ENCODE data around the gene CYP27B1. TPM values are rescaled to one million over a fixed set of nuclear protein-coding genes. Genes with fewer than 3 reads are reported as not detected.
"Not testable (repeated sequence)": the region's sequence is repeated elsewhere in the genome, so short reads cannot be mapped to it uniquely, and the experiment has no call there.

Gene CYP27B1
- total RNA-seq, 1 donor from 2014 or later: not detected

DNA sequence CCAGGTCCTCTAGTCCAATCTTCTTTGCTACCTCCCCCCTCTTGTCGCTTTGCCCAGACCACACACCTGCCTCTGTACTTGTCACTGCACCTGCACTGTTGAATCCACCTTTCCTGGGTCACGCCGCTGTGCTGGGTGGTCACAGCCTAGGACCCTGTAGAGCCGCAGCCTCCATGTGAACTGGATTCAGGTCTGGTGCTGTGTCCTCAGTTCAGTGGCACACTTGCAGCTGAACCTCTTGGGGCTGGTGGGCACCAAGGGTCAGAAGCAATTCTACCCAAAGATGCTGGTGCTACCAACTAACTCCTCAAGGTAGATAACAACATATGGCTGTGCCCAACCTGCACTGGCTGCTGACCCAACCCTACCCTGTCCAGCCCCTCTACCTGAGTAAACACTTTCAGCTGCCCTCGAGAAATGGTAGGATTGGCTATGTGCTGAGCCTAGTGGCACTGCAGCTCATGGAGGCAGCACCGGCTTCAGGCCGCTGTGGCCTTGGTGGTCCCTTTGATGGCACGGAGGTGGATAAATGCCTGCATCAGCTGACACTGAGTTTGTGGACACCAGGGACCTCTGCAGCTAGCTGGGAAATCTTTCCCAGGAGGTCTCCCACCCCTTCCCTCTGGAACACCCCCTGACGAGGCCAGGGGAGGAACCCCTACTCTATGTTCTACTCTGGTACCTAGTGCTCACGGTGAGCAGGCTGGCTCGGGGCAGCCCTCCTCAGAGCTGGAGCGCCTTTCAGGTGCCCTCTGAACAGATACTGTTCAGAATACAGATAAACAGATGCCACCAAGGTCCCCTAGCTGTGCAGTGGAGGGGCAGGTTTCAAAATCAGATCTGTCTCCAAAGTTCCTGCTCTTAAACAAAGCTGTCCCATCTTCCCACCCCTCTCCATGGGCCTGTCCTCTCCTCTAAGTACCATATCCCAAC is 42.6 kb downstream of the CYP27B1 start:
- H3K36me3 ChIP-seq: peaks cover 23 to 25% of the 10 kb centered on the region in 2 donors
- peaks cover 0 to 12% of the 10 kb centered on the region in 2 donors for H3K4me1 ChIP-seq
- TF ChIP-seq CTCF (IDR thresholded peaks at IDR 0.05): no peak
- DNase-seq (ENCODE audit: low spot score in 2 of 2): no peak
- peaks cover 3% of the 10 kb centered on the region for H3K27me3 ChIP-seq
- no peak overlapping the region for H3K4me3 ChIP-seq
- intact Hi-C loops (cut with DNase I): no loop called here
- H3K9me3 ChIP-seq: no peaks in the 10 kb centered on the region
- no peak overlapping the region for H3K27ac ChIP-seq

DNA sequence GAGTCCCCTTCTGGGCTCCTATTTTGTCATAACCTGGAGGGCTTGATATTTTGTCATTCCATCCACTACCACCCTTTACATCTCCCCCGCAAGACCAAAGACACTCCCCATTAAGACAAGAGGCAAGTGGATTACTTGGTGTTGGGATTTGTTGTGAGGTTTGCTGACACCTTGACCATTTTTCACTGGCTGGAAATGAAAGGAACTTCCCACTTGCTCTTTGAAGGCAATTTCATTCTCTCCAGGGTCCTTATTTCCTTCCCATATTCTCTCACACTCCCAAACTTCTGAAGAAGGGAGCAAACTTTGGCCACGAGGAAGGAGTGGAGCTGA is 43.3 kb downstream of the CYP27B1 start:
- TF ChIP-seq CTCF (IDR thresholded peaks at IDR 0.05): no peak
- Histone ChIP-seq H3K27me3 (peaks cover 3% of the 10 kb centered on the region), H3K4me3 (no peak overlapping the region), H3K9me3 (no peaks in the 10 kb centered on the region), H3K4me1 (peaks cover 0 to 12% of the 10 kb centered on the region in 2 donors), H3K36me3 (peaks cover 30 to 32% of the 10 kb centered on the region in 2 donors), H3K27ac (no peak overlapping the region)
- intact Hi-C loops (cut with DNase I): no loop called here
- no peak for DNase-seq (ENCODE audit: low spot score in 2 of 2)

DNA sequence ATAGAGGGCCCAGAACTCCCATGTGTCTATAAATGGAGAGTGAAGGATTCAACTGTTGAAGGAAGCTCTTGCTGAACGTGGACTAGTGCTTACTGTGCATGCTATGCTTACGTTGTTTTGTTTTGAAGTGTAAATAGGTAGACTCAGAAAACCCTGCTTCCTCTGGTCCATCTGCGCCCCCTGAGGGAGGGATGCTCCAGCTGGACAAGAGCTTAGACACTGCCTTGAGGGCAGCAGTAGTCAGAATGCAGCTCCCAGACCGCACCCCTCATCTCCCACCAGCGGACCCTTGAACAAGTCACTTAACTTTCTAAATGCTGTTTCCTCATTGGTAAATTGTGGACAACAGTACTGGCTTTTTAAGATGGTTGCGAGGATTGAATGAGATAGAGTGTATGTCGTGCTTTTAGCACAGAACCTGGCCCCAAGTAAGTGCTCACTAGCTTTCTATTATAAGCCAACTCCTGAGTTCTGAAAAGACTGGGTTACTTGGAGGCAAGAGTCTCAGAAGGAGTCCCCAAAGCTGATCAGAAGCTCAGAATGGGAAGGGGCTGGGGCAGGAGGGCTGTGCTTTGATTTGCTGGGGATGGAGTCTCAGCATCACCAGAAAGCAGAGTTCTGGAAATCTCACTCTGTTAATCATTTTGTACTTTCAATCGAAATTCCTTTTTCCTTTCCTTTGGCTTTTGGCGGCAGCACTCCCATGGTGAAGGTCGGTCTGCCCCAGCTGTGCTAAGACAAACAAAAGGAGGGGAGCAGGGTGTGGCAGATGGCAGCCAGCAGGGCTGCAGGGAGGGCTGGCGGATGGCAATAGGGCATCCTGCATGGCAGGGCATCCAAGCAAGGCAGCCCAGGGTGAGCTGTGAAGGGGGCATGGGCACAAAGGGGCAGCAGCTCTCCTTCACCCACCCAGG is 43.9 kb downstream of the CYP27B1 start:
- Histone ChIP-seq H3K27me3 (peaks cover 3% of the 10 kb centered on the region), H3K27ac (no peak overlapping the region), H3K4me3 (no peak overlapping the region), H3K36me3 (peaks cover 36 to 38% of the 10 kb centered on the region in 2 donors), H3K9me3 (no peaks in the 10 kb centered on the region), H3K4me1 (peaks cover 0 to 12% of the 10 kb centered on the region in 2 donors)
- intact Hi-C loops (cut with DNase I): no loop called here
- DNase-seq (ENCODE audit: low spot score in 2 of 2): no peak
- TF ChIP-seq CTCF (IDR thresholded peaks at IDR 0.05): no peak

DNA sequence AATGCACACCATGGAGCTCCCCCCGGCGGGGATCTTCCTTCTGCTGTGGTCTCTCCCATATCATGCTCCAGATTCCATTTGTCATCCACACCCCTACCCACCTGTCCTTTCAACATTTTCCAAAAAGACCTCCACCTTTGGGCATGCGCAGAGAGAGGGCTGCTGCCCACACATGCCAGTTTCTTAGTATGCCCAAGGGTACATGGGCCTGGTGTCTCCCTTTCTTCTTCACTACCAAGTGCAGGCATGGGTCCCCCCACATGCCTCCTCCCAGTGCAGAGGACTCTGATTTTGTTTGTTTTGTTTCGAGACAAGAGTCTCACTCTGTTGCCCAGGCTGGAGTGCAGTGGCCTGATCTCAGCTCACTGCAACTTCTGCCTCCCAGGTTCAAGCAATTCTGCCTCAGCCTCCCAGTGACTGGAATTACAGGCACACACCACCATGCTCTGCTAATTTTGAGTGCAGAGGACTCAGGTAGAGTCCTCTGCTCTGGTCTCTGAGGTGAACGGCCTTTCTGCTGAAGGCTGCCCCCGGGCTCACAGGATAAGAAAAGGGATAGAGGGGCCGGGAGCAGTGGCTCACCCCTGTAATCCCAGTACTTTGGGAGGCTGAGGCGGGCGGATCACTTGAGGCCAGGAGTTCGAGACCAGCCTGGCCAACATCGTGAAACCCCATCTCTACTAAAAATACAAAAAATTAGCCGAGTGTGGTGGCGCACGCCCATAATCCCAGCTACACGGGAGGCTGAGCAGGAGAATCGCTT is 44.9 kb downstream of the CYP27B1 start:
- not testable (repeated sequence) for H3K27ac ChIP-seq
- peaks cover 46 to 48% of the 10 kb centered on the region in 2 donors for H3K36me3 ChIP-seq

GRCh38 chr12:57720606-57721595 is 46.0 kb downstream of the CYP27B1 start:
- Histone ChIP-seq H3K9me3 (no peaks in the 10 kb centered on the region), H3K36me3 (peaks cover 57 to 59% of the 10 kb centered on the region in 2 donors), H3K4me3 (no peak overlapping the region), H3K27me3 (no peaks in the 10 kb centered on the region), H3K4me1 (peaks cover 0 to 1% of the 10 kb centered on the region in 2 donors), H3K27ac (no peak overlapping the region)
- TF ChIP-seq CTCF (IDR thresholded peaks at IDR 0.05): no peak
- no peak for DNase-seq (ENCODE audit: low spot score in 2 of 2)
- intact Hi-C loops (cut with DNase I): no loop called here

More for the DNA sequence above, 44.9 kb downstream of the CYP27B1 start:
- H3K4me1 ChIP-seq; DNase-seq (ENCODE audit: low spot score in 2 of 2); H3K4me3 ChIP-seq; intact Hi-C loops (cut with DNase I); H3K27me3 ChIP-seq; H3K9me3 ChIP-seq: not testable (repeated sequence)
